GM11168 (cell line): ENCODE data around the gene SMPD3.

Experiments
- in situ Hi-C: fragments of 300-500 bp; cut with MboI; formaldehyde crosslinking; loops from one replicate; pipeline ENCODE4 v1.12.0; 2022; ENCODE audit warnings: low sequenced_read_pairs; ENCODE audit not compliant: unreplicated experiment

SMPD3 gene

GRCh38 chr16:68373528-68374245 lies 74.6 kb downstream of the SMPD3 start:
- in situ Hi-C loops: no loop called here

GRCh38 chr16:68372806-68373205 lies 75.5 kb downstream of the SMPD3 start:
- in situ Hi-C loops: no loop called here

GRCh38 chr16:68372381-68372720 lies 76.0 kb downstream of the SMPD3 start:
- in situ Hi-C loops: no loop called here

- in situ Hi-C loops: no loop called here
Observed at GRCh38 chr16:68371706-68372380, 76.5 kb downstream of the SMPD3 start.

GRCh38 chr16:68371276-68371651 lies 77.0 kb downstream of the SMPD3 start:
- in situ Hi-C loops: no loop called here

GRCh38 chr16:68370581-68371275 lies 77.6 kb downstream of the SMPD3 start:
- in situ Hi-C loops: no loop called here

GRCh38 chr16:68369697-68370580 lies 78.4 kb downstream of the SMPD3 start:
- in situ Hi-C loops: no loop called here

- in situ Hi-C loops: no loop called here
Observed at GRCh38 chr16:68369168-68369567, 79.1 kb downstream of the SMPD3 start.

GRCh38 chr16:68368301-68368888 lies 79.9 kb downstream of the SMPD3 start:
- in situ Hi-C loops: no loop called here

- in situ Hi-C loops: no loop called here
Observed at GRCh38 chr16:68367891-68368290, 80.4 kb downstream of the SMPD3 start.

GRCh38 chr16:68367440-68367839 lies 80.9 kb downstream of the SMPD3 start:
- in situ Hi-C loops: no loop called here

GRCh38 chr16:68367030-68367429 lies 81.3 kb downstream of the SMPD3 start:
- in situ Hi-C loops: no loop called here

- in situ Hi-C loops: no loop called here
Observed at GRCh38 chr16:68366062-68366461, 82.2 kb downstream of the SMPD3 start.

GRCh38 chr16:68365167-68365817 lies 83.0 kb downstream of the SMPD3 start:
- in situ Hi-C loops: no loop called here

- in situ Hi-C loops: no loop called here
Observed at GRCh38 chr16:68364561-68364998, 83.7 kb downstream of the SMPD3 start.

GRCh38 chr16:68363658-68364521 lies 84.4 kb downstream of the SMPD3 start:
- in situ Hi-C loops: no loop called here

- in situ Hi-C loops: no loop called here
Observed at GRCh38 chr16:68362947-68363657, 85.2 kb downstream of the SMPD3 start.

GRCh38 chr16:68362262-68362913 lies 85.9 kb downstream of the SMPD3 start:
- in situ Hi-C loops: no loop called here
